GM19238 (cell line): ENCODE data around the gene EXOSC3.

Experiments
- DNase-seq: peaks from one replicate; pipeline ENCODE4 v3.0.0; 2011; ENCODE audit warnings: low spot score; ENCODE audit not compliant: insufficient read length

Gene EXOSC3

DNA sequence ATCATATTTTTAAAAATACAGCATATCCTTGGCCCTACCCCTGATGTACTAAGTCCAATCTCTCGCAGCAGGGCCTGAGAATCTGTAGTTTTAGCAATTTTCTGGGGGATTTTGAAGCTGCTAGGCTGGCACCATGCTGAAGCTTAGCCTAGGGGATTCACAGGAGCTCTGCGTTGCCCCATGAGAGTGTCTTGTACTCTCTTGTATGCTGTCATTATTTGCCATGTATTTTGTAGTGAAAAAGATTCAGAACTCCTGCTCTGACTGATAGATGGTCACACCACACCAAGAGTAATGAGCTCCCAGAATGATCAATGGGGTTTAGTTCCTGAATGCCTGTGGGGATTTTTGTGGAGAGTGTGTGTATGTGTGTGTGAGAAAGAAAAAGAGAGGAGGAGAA is 51.9 kb downstream of the EXOSC3 start:
- DNase-seq, result no peak

DNA sequence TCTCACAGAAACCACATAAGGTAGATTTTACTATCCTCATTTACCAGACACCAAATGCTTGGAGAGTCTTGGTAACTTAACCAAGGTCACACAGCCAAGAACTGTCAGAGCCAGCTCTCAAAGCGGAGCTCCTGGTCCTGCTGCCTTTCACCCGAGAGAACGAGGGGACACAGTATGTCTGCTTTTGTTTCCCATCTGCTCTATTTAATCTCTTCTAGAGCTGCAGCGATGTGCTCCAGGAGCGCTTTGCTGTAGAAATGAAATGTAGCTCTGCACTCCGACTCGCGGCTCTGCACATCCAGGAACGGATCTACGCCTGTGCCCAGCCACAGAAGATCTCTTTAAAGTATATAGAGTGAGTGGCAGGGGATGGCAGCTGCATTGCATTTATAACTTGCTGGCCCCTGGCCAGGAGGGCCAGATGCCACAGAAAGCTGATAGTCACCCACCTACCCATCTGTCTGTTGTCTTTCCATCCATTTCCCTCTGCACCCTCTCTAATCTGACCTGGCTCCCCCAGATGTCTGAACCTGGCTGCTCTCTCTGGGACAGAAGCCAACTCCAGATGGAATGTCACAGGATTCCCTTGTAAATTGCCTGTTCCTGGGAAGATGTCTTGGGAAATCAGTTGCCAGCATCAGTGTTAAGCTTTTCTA is 52.6 kb downstream of the EXOSC3 start:
- no peak for DNase-seq

DNA sequence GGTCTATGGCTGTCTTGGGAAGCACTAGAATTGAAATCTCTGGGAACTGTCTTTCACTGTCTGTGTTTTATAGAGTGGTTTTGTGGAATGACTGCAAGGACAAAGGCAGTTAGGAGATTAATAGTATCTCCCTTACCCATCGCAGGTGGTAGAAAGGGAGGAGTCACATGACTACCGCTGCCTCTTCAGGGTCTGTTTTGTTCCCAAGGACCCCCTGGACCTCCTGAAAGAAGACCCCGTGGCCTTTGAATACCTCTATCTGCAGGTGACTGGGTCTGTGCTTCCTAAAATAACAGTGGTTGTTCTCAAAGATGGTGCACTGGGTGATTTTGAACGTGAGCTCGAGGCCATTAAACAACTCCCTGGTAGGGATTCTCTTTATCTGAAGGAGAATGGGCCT is 54.0 kb downstream of the EXOSC3 start:
- DNase-seq, result no peak

DNA sequence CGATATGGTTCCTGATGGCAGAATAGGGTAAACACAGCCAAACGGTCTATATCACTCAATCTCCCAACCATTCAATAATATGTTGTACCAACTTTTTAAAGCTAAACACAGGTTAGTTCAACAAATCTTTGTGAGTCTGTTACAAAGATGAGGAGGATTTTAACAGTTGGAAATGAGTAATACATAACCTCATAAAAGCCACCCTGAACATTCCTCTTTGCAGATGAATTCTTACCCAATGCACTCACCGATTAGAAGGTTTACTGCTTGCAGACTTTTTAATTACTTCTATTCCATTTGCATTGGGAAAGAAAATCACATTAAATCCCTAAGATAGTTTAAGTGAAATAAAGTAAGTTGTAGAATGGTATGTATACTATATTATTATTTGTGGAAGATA is 54.6 kb downstream of the EXOSC3 start:
- no peak for DNase-seq
